HG03060 (cell line): ENCODE data around the gene UGT1A10.

ENCODE experiments used
- ATAC-seq: cut with Tn5 transposase; IDR thresholded peaks from one replicate; pipeline ENCODE4 v1.9.1; 2021; ENCODE audit warnings: low read depth, moderate number of reproducible peaks; ENCODE audit not compliant: unreplicated experiment

UGT1A10 gene

DNA sequence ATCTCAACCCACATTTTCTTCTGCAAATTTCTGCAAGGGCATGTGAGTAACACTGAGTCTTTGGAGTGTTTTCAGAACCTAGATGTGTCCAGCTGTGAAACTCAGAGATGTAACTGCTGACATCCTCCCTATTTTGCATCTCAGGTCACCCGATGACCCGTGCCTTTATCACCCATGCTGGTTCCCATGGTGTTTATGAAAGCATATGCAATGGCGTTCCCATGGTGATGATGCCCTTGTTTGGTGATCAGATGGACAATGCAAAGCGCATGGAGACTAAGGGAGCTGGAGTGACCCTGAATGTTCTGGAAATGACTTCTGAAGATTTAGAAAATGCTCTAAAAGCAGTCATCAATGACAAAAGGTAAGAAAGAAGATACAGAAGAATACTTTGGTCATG is 131.8 kb downstream of the UGT1A10 start:
- no peak for ATAC-seq

DNA sequence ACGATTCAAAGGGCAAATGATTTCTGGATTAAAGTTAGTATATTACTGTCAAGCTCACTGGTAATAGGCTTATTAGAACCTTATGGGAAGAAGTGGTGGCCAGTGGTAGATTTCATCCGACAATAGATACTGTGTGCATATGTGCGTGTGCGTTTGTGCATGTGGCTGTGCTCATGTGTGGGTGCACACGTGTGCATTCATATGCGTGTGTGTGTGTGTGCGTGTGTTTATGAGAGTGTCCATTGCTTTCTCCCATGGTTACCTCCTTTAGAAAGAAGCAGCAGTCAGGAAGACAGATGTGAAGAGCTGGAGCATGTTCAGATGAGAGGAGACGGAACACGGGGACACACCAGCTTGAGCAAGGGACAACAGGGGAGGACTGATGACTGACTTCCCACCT is 133.0 kb downstream of the UGT1A10 start:
- ATAC-seq, result no peak

DNA sequence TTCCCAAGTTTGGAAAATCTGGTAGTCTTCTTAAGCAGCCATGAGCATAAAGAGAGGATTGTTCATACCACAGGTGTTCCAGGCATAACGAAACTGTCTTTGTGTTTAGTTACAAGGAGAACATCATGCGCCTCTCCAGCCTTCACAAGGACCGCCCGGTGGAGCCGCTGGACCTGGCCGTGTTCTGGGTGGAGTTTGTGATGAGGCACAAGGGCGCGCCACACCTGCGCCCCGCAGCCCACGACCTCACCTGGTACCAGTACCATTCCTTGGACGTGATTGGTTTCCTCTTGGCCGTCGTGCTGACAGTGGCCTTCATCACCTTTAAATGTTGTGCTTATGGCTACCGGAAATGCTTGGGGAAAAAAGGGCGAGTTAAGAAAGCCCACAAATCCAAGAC is 135.9 kb downstream of the UGT1A10 start:
- ATAC-seq, result no peak

DNA sequence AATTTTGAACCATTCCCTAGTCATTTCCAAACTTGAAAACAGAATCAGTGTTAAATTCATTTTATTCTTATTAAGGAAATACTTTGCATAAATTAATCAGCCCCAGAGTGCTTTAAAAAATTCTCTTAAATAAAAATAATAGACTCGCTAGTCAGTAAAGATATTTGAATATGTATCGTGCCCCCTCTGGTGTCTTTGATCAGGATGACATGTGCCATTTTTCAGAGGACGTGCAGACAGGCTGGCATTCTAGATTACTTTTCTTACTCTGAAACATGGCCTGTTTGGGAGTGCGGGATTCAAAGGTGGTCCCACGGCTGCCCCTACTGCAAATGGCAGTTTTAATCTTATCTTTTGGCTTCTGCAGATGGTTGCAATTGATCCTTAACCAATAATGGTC is 136.3 kb downstream of the UGT1A10 start:
- ATAC-seq, result no peak

DNA sequence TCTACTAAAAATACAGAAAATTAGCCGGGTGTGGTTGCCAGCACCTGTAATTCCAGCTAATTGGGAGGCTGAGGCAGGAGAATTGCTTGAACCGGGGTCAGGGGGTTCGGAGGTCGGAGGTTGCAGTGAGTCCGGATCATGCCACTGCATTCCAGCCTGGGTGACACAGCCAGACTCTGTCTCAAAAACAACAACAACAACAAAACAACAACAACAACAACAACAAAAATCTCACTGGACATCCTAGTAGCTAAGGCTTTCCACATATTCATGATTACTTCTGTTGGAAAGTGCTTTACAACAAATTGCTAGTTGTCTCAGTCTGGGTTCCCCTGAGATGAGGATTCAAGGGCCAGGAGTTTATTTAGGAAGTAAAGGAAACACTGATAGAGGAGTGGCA is 137.6 kb downstream of the UGT1A10 start:
- no peak for ATAC-seq

DNA sequence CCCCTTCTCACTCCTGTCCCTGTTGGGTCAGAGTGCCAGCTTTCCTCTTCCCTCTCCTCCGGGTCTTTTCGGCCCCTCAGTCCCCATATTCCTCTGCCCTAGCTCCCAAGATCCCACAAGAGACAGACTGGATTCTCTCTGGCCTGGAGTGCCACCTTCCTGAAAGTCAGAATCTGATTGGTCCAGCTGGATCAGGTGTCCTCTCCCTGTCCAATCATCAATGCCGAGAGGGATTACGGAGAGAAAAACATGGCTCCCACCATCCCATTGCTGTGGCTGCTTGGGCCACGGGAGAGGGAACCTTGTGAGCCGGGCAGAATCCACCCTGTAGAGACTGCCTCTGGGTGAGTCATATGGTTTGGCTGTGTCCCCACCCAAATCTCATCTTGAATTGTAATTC is 139.2 kb downstream of the UGT1A10 start:
- ATAC-seq, result no peak

DNA sequence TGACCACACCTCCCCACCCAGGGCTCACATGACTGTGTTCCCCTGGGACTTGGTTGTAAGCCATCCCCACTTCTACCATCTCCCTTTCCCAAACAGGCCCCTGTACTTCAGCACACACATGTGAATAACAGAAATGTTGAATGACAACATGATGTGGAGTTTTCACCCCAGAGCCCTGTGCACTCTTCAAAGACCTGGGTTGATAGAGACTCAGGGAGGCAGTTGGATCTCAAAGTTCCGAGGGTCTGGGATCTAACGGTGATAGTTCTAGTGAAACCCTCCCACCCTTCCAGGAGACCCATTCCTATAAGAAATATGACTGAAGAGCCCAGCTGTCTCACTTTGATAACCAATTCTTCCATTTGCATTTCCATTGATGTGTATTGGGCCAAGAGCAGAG is 141.8 kb downstream of the UGT1A10 start, which contains the start of gene MROH2A:
Gene MROH2A, plus strand, starts transcription at position 301 of the 400 bp plus-strand sequence. CDS start 1,029 bp downstream, outside the sequence.
- no peak for ATAC-seq

DNA sequence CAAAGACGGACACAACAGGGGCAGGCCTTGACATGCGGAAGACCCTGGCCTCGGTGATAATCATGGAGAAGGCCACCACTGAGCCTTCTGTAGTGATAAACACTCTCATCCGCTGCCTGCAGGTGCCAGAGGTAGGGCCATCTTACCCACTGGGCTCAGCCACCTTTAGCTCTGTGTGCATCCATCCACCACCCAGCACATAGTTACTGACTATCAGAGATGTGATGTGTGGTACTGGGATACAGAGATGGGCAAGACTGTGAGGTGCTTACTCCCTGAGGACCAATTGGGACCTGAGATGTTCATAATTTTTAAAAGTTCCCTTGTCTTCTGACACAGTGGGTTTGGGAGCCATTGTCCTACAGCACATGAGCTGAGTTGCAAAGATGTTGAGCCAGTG is 143.5 kb downstream of the UGT1A10 start:
- ATAC-seq, result no peak

DNA sequence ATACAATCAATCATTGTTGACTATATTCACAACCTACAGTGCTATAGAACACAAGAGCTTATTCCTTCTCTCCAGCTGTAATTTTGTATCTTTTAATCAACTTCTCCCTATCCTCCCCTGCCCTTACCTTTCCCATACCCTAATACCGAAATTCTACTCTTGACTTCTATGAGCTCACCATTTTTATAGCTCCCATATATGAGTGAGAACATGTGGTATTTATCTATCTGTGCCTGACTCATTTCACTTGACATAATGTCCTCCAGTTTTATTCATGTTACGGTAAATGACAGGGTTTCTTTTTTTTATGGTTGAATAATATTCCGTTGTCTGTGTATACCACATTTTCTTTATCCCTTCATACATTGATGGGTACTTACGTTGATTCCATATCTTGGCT is 144.5 kb downstream of the UGT1A10 start:
- ATAC-seq, result no peak

DNA sequence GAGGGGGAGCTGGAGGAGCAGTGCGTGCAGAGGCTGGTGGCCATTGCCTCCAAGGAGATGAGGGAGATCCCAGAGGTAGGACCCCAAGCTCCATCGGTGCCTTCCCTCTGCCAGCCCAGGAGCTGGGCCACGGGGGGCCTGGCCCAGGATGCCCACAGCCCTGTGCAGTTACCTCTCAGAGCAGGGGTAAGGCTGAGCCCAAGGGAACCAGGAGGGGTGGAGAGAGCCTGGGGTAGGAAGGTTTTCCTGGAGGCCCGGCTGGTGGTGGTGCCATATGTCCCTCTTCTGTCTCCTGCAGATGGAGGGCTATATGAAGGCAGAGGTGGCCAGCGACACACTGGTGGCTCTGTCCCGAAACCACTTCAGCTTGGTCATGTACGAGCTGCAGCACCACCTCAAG is 153.3 kb downstream of the UGT1A10 start:
- ATAC-seq, result no peak

DNA sequence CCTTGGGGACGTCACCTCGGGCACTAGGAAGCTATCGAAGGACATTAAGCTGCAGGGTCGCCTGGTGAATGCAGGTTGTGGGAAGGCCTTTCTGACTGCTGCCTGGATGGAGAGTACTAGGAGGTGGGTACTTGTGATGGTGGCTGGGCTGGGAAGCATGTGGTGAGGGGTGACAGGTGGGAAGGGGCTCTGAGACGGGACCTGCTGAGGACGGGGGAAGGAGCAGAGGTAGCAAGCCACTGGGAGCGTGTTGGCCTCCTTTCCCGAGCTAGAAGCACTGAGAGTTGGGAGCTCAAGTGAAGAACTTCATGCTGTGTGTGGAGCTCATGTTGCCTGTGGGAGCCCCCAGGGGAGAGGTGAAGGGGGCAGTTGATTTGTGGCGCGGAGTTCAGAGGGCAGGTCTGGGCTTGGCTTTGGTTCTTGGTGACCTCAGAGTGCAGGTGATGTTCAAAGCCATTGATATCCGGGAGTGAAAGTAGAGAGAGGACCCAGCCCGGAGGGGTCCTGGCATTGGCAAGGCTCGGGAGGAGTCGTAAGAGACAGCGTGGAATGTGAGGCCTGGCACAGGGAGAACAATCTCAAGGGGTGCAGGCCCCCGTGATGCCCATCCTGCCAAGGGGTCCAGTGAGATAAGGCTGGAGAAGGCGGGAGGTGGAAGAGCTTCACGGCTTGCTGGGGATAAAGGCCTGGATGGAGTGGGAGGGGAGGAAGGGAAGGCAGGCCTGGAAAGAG is 155.1 kb downstream of the UGT1A10 start:
- ATAC-seq, result no peak

DNA sequence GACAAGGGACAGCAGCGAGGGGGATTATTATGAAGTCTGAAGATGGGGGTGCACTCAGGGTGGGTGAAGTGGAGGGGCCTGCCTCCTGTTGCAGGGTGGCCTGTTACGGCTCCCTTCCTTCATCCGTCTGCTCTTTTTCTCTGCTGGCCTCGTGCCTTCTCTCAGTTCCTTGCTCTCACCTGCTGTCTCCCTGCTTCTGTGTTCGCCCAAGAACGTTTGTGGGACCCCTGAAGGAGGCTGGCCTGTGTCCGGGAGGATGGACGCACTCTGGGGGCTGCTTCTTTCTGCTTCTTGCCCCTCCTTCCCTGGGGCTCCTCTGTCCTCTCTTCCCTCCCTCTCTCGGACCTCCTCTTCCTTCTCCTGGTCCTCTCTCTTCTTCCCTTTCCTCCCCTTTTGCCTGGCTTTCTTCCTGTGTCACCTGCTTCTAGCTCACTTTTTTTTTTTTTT is 155.7 kb downstream of the UGT1A10 start:
- ATAC-seq, result no peak

DNA sequence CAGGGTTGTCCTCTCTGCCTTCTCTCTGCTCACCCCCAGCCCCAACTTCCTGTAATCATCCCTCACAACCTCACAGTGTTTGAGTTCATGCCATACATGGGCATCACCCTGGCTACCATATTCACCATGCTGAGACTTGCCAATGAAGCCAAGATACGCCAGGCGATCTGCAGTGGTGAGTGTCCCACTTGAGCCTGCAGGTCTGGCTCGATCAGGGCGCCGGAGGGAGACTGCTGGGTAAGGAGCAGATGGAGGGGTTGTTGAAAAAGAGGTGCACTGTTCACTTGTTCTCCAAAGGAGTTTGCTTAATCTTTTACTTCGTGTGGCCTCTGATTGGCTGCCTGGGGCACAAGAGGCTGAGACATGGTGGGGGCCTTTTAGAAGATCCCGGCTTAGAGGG is 156.5 kb downstream of the UGT1A10 start:
- ATAC-seq, result no peak

DNA sequence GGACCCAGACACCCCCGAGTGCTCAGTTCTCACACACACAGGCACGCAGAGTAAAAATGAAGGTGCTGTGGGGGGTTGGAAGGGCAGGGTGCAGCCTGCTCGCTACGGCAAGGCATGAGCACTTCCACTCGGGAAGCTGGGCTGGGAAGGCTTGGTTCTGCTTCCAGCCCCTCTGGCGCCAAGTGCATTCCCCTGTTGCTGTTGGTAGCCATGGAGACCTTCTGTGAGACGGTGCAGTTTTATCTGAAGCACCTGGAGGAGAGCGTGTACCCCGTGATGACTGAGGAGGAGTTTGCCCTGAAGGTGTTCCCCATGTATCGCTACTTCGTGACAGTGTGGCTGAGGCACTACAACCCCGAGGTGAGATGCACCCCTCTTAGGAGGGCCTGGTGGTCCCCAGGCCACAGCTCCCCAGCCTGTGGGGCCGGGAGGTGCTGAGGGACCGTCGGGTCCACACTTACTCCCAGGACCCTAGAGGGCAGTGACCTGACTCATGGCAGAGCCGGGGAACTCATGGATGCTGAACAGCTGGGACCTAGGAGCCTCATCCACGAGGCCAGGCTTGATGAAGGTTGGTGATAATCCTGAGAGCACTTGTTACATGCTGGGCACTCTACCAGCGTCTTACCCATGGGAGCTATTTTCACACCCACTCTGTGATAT is 157.3 kb downstream of the UGT1A10 start:
- no peak for ATAC-seq

DNA sequence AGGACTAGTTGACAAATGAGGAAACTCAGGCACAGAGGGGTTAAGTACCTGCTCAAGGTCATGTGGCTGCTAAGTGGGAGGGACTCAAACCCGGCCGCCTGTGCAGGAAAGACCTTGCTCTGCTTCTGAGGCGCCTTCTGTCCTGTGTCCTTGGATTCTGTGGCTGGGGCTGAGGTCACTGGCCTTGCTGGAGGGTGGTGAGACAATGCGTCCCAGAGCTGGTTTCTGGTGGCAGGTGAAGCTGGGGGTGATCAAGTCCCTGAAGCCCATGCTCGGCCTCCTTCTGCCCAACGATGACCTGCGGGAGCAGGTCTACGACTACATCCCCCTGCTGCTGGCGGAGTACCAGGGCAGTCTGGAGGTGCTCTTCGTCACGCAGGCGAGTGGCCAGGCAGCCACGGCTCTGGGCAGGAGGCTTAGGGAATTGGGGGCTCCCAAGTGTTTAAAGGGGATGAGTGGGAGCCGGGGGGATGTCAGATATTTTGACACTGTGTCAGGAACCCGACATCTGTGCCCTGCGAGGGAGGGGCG is 157.9 kb downstream of the UGT1A10 start:
- ATAC-seq, result no peak

DNA sequence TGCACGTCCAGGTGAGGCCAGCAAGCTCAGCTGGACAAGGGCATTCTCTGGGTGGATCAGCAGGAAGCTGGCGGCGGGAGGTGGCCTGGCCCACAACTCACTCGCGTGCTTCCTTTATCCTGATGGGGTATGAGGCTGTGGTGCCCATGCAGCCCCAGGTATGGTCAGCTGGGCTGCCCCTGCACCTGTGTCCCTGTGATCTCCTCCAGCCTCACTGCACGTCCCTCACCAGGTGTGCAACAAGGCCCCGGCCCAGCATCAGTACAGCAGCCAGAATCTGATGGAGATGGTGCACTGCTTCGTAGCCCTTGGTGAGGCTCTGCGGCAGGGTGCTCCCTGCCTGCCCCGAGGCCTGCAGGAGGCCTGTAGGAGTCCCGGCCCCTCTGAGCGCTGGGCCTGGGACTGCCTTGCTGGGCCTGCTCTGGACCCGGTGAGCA is 159.5 kb downstream of the UGT1A10 start:
- ATAC-seq, result no peak

DNA sequence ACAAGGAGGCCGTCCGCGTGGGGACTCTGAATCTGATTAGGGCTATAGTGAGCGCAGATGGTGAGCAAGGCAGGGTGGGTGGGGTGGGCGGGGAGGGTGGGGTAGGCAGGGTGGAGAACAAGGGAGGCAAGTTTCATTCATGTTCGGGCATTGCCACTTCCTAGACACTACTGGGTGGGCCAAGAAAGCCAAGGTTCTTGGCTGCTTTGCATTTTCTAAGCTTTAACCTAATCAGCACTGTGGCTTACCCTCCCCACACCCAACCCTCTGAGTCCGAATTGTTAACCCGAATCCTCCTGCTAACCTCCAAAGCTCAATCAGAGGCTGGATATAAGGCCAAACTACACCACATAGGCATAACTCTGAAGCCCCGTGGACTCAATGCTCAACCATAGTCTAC is 160.0 kb downstream of the UGT1A10 start:
- no peak for ATAC-seq

DNA sequence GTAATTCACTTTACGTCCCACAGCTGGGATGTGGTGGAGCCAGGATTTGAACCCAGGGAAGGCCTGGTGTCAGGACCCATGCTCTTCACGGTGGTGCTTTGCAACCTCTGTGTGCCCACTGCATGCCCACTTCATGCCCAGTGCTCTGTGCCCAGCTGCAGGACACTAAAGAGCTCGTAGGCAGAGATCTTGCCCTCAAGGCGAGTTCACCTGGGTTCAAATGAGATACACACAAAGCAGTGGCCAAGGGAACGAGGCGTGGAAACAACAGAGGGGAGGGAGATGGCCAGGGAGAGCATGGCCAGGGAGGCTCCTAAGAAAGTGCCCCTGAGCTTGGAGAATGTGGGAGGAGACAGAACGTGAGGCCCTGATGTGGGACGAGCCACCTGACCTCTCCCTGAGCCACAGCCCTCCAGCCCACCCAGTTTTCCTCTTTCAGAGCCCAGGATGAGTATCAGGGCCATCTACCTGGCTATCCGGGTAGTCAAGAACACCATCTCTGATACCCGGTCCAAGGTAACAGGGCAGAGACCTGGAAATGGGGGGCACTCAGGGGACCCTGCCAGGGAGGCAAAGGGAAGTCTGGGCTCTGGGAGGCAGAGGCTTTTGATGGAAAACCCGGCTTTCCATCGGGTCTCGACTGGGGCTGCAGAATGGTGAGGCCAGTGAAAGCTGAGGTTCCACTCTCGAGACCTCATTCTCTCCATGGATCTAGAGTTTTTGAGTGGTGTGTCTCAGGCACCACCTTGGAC is 162.3 kb downstream of the UGT1A10 start:
- no peak for ATAC-seq

DNA sequence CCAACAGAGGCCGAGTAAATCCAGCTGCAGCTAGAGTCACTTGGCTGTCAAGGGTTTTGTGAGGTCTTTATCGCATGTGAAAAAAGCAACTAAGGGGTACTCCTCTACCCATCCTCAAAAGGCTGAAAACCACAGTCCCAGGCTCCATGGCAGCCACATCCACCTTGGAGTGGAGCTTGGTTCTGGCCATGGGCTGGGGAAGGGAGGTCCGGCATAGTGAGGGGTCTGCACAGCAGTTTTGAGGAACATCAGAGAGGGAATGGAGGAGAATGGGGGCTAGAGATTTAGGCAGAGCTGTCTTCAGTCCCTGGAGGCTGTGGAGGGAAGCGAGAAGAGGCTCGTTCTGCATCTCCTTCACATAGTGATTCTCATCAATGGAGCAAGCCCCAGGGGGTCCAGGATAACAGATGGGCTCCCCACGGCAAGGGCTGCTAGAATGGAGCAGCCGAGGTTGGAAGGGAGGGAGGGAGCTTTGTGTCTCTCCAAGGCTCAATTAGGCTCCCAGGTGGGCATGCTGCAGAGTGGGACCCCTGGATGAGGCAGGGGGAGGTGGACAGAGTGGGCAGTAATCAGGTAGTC is 162.9 kb downstream of the UGT1A10 start:
- no peak for ATAC-seq

DNA sequence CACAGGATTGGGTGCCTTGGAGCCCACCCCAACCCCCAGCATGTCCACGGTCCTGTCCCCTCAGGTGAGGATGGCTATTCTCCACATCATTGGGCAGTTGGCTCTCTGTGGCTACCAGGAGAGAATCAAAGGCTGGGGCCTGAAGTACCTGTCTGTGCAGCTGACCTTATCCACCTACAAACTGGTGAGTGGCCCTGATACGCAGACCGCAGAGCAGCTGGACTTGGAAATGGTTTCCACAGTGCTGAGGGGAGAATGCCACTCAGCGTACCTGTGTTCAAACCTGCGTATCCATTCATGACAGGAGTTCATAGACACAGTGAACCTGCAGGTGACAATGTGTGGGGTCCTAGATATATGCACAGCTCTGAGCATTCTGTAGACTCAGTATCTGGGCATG is 163.5 kb downstream of the UGT1A10 start:
- ATAC-seq, result no peak

DNA sequence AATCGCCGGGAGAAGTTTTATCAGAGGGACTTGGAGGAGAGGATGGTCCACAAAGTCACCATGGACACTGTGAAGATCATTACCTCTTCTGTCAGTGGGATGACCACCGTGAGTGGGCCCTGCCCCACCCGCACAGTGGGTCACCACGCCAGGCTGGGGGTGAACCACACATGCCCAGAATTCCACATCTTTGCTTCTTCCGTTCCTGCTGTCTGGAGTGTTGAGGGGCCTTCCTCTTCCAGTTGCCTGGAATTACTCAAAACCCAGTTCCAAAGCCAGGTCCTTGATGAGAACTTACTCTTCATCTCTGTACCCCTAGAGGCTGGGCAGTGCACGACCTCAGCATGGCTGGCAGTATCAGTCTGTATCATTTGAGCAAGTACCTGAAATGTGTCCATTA is 164.0 kb downstream of the UGT1A10 start:
- no peak for ATAC-seq
